K562 (cell line): ENCODE results near the gene C16orf78. TPM values are rescaled to one million over a fixed set of nuclear protein-coding genes. Genes with fewer than 3 reads are reported as not detected.

Experiments used
- ATAC-seq: fragments of 200-7000 bp; cut with Tn5 transposase; 3 replicates; pipeline ENCODE4 v1.9.1; 2020; ENCODE audit warnings: moderate library complexity
- BruUV-seq: library from RNA; stranded (reverse); fragments of 400-500 nt; replicated peaks from 2 replicates; lab custom pipeline; 2021; lab: Mats Ljungman, UMichigan
- CTCF ChIA-PET: fragments of 300-600 bp; formaldehyde crosslinking; extraction: SDS; loops from one replicate; lab custom pipeline; 2021; ENCODE audit warnings: low intra/inter-chr PET ratio; lab: Yijun Ruan, JAX
- POLR2A ChIA-PET: fragments of 300-600, 350-650 bp; sonication (Branson Sonifier 250); formaldehyde crosslinking; extraction: SDS; loops from one replicate; lab custom pipeline; 2021; ENCODE audit warnings: antibody characterized with exemption, inconsistent platforms; lab: Yijun Ruan, JAX
- DNase-seq, 4 experiments: peaks; one replicate each; pipeline versions ENCODE4 v3.0.0 to v3.0.0-alpha.2; 2011 to 2018; ENCODE audit warnings: low spot score in 3 of 4, mixed read lengths in 3 of 4; ENCODE audit errors: extremely low read depth in 1 of 4
- FAIRE-seq: peaks from 2 replicates; lab custom pipeline; 2011; peaks lifted over from hg19 to GRCh38; lab: Jason Lieb, UNC
- H2AFZ ChIP-seq: 2 replicates; pipeline ENCODE4 v1.6.0; 2011; ENCODE audit warnings: low read depth, low read length, control low read depth, inconsistent platforms
- H3K27ac ChIP-seq: fragments of 200-600 bp; 3 replicates; pipeline ENCODE4 v1.8.0; 2011; ENCODE audit warnings: low read depth, mild to moderate bottlenecking, control low read depth, inconsistent platforms, low read length, moderate library complexity, mixed read lengths; ENCODE audit errors: extremely low read depth
- H3K27me3 ChIP-seq, 2 experiments: fragments of 300-600 bp in 1 of 2; 2 replicates in 1 of 2; 3 replicates in 1 of 2; pipeline versions ENCODE4 v1.6.0 to v1.8.0; 2011; ENCODE audit warnings: inconsistent platforms in 2 of 2, low read length in 2 of 2, mild to moderate bottlenecking in 1 of 2, mixed read lengths in 1 of 2, moderate library complexity in 1 of 2; ENCODE audit not compliant: control insufficient read depth in 2 of 2, insufficient read depth in 2 of 2
- H3K36me3 ChIP-seq: fragments of 300-600 bp; 3 replicates; pipeline ENCODE4 v1.8.0; 2011; ENCODE audit warnings: mild to moderate bottlenecking, low read length, inconsistent platforms; ENCODE audit not compliant: control insufficient read depth, insufficient read depth
- H3K4me1 ChIP-seq, 2 experiments: fragments of 200-600 bp in 1 of 2; replicated peaks in 1 of 2; 2 replicates in 1 of 2; 3 replicates in 1 of 2; pipeline versions ENCODE4 v1.5.1 to v1.8.0; 2011; ENCODE audit warnings: inconsistent platforms in 2 of 2, low read length in 2 of 2, mild to moderate bottlenecking in 1 of 2, mixed read lengths in 1 of 2, moderate library complexity in 1 of 2; ENCODE audit not compliant: control insufficient read depth in 2 of 2, insufficient read depth in 2 of 2
- H3K4me2 ChIP-seq: 2 replicates; pipeline ENCODE4 v1.6.1; 2011; ENCODE audit warnings: low read length, control low read depth, inconsistent platforms, mixed read lengths; ENCODE audit not compliant: insufficient read depth
- H3K4me3 ChIP-seq: fragments of 200-600 bp; sonication (generic), shearing (Covaris generic); 2 replicates; pipeline ENCODE4 v1.5.1; 2016; ENCODE audit warnings: control low read depth, inconsistent platforms
- H3K79me2 ChIP-seq: fragments of 200-600 bp; 3 replicates; pipeline ENCODE4 v1.8.0; 2011; ENCODE audit warnings: low read length, inconsistent platforms; ENCODE audit not compliant: control insufficient read depth, insufficient read depth
- H3K9ac ChIP-seq, 2 experiments: 2 replicates each; pipeline versions ENCODE4 v1.6.0 to v1.6.1; 2011; ENCODE audit warnings: low read depth in 2 of 2, low read length in 2 of 2, control low read depth in 1 of 2, inconsistent platforms in 1 of 2, mild to moderate bottlenecking in 1 of 2, mixed read lengths in 1 of 2; ENCODE audit not compliant: insufficient read depth in 1 of 2
- H3K9me1 ChIP-seq: one replicate; pipeline ENCODE4 v1.6.0; 2011; ENCODE audit warnings: inconsistent platforms, mild to moderate bottlenecking, low read length, moderate library complexity; ENCODE audit not compliant: control insufficient read depth, insufficient read depth
- H3K9me3 ChIP-seq: replicated peaks from 2 replicates; pipeline ENCODE4 v1.5.1; 2011; ENCODE audit warnings: low read depth, low read length, inconsistent platforms; ENCODE audit not compliant: control insufficient read depth, insufficient read depth
- H4K20me1 ChIP-seq: replicated peaks from 2 replicates; pipeline ENCODE4 v1.6.1; 2011; ENCODE audit warnings: low read length, inconsistent platforms, mixed read lengths; ENCODE audit not compliant: control insufficient read depth, insufficient read depth
- RFX7 ChIP-seq: fragments of 250-450 bp; sonication (Bioruptor Pico); IDR thresholded peaks from 2 replicates; pipeline ENCODE4 v1.5.1; 2021; ENCODE audit warnings: mild to moderate bottlenecking
- TCF7 ChIP-seq: sonication (generic); IDR thresholded peaks from 2 replicates; pipeline ENCODE4 v1.6.1; 2016; ENCODE audit warnings: antibody characterized with exemption, borderline replicate concordance
- U2AF2 ChIP-seq: fragments of 200-400 bp; formaldehyde crosslinking; optimal IDR thresholded peaks from 2 replicates; pipeline ENCODE3; 2017; ENCODE audit warnings: low read depth, mild to moderate bottlenecking, low read length
- USF2 ChIP-seq: sonication (generic); formaldehyde crosslinking; IDR thresholded peaks from 2 replicates; pipeline ENCODE4 v1.5.0; 2020; ENCODE audit warnings: missing genetic modification reagents
- ZNF431 ChIP-seq: sonication (generic); formaldehyde crosslinking; IDR thresholded peaks from 2 replicates; pipeline ENCODE4 v1.8.0; 2022; ENCODE audit warnings: mild to moderate bottlenecking, missing genetic modification reagents
- ZNF644 ChIP-seq: fragments of 200-800 bp; sonication (Bioruptor generic); IDR thresholded peaks from 2 replicates; pipeline ENCODE4 v1.6.1; 2016; ENCODE audit warnings: low read depth, missing genetic modification characterization, missing compliant biosample characterization
- WGBS: fragments of 100-300 bp; shearing (Covaris generic); methylation state at CpG from one replicate; pipeline ENCODE4 v1.1.6; 2016; ENCODE audit warnings: low coverage, mixed read lengths; ENCODE audit not compliant: insufficient coverage; ENCODE audit errors: missing lambda C conversion rate; 5-methylcytosine and 5-hydroxymethylcytosine counted together
- in situ Hi-C: fragments of 300-500 bp; cut with MboI; formaldehyde crosslinking; loops from 4 replicates; pipeline ENCODE4 v1.15.0; 2018; ENCODE audit warnings: inconsistent platforms, mixed read lengths
- intact Hi-C: fragments of 100-400 bp; cut with micrococcal nuclease; formaldehyde crosslinking; loops from 2 replicates; pipeline ENCODE4 v1.14.2; 2022
- polyA plus RNA-seq, 8 experiments: library from polyadenylated mRNA; depleted of rRNA in 4 of 8; stranded (reverse) in 5 of 8; unstranded in 3 of 8; fragments of >200 nt; fragmentation: Nextera tagmentation in 2 of 8; fragmentation: Illumina TruSeq in 1 of 8; extraction: Ambion mirVana in 2 of 8; extraction: Trizol in 1 of 8; gene quantifications; 2 replicates each; pipeline versions ENCODE4 v1.2.1 to v1.2.3, GENCODE V29; 2011 to 2014; ENCODE audit warnings: inconsistent platforms in 1 of 8, missing spikeins in 1 of 8
- total RNA-seq, 7 experiments: library from RNA; depleted of rRNA in 6 of 7; stranded (reverse); fragments of >200 nt in 6 of 7; fragmentation: Illumina TruSeq in 2 of 7; extraction: Trizol in 2 of 7; gene quantifications; 2 replicates each; pipeline versions ENCODE4 v1.2.1 to v1.2.3, GENCODE V29; 2011 to 2021; ENCODE audit warnings: low replicate concordance in 1 of 7

C16orf78 gene
- total and polyA plus RNA-seq, 9 of the 15 experiments (the other 6 are each of a cell fraction or from before 2014, with no cell fraction given) = not detected

- no peaks in the 10 kb centered on the region for H3K4me1 ChIP-seq
- H4K20me1 ChIP-seq = 0 out of 2 replicates have a peak, but pooled peaks cover 6% of the 10 kb centered on the region
- ChIA-PET CTCF (interaction anchor here (2.8 kb wide), 1 partner anchor 667 kb away, joined by 11 read pairs; no protein-coding TSS in a partner anchor), POLR2A (no interaction called here)
- WGBS = 0% methylated on average over 6 of the region's 6 CpGs
- BruUV-seq = no TSS peak
- no peaks in the 10 kb centered on the region for H3K36me3 ChIP-seq
- no peak overlapping the region for H2AFZ ChIP-seq
- no peak overlapping the region for H3K27ac ChIP-seq
- FAIRE-seq (no peak), DNase-seq (no peak), ATAC-seq (no peak)
- H3K4me3 ChIP-seq = no peak overlapping the region
- H3K9me3 ChIP-seq = no peaks in the 10 kb centered on the region
- no peak overlapping the region for H3K4me2 ChIP-seq
- intact Hi-C loops = loop anchor here (5.0 kb wide), 1 partner anchor 492 kb away; no protein-coding TSS in a partner anchor
- no peak overlapping the region for H3K9ac ChIP-seq
- H3K9me1 ChIP-seq = no peaks in the 10 kb centered on the region
- H3K27me3 ChIP-seq = peaks cover 0 to 3% of the 10 kb centered on the region in 2 experiments; a peak in 2 of 5 replicates
- TF ChIP-seq RFX7 (CRISPR knock-in tag) = no peak
- TF ChIP-seq USF2 (CRISPR knock-in tag) = no peak
- TF ChIP-seq ZNF644 (tag) = no peak
- no peak for TF ChIP-seq ZNF431
- no peak for TF ChIP-seq TCF7
- no peak for TF ChIP-seq U2AF2
- no peaks in the 10 kb centered on the region for H3K79me2 ChIP-seq
- in situ Hi-C loops = no loop called here
Measured at GRCh38 chr16:49354101-49354500, 19.5 kb upstream of the C16orf78 start.
